ENCODE data around the gene RIPOR3.

RIPOR3 gene

DNA sequence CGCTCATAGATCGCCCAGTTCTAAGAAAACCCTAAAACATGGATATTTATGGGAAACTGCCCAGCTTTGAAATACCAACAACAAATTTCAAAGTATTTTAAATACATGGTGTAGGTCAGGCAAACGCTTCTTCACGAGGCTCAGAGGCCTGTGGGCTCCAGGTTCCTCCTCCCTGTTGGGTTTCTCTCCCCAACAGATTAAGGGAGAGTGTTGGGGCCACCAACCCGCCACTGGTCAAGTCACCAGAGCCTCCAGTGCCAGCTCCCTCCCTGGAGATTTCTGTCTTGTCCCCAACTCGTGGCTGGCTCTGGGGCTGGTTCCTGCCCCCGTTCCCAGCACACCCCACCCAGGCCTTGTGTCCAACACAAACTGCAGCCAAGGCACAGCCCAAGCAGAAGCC is 93.3 kb downstream of the RIPOR3 start:
- H3K4me2 ChIP-seq (ENCODE audit: low read length): no peak overlapping the region
- H3K9me3 ChIP-seq (ENCODE audit: low read length): no peaks in the 10 kb centered on the region
- H3K27ac ChIP-seq (ENCODE audit: low read depth, low read length, poor library complexity, severe bottlenecking): no peak overlapping the region
- H3K36me3 ChIP-seq (ENCODE audit: insufficient read depth, low read length): no peaks in the 10 kb centered on the region
- H4K20me1 ChIP-seq (ENCODE audit: insufficient read depth, low read length): no peaks in the 10 kb centered on the region
- H3K4me1 ChIP-seq (ENCODE audit: insufficient read depth, low read length, severe bottlenecking): no peaks in the 10 kb centered on the region
- TF ChIP-seq EZH2 (IDR thresholded peaks at IDR 0.05; ENCODE audit: borderline replicate concordance, low read length): no peak
- TF ChIP-seq, protein P1, sequence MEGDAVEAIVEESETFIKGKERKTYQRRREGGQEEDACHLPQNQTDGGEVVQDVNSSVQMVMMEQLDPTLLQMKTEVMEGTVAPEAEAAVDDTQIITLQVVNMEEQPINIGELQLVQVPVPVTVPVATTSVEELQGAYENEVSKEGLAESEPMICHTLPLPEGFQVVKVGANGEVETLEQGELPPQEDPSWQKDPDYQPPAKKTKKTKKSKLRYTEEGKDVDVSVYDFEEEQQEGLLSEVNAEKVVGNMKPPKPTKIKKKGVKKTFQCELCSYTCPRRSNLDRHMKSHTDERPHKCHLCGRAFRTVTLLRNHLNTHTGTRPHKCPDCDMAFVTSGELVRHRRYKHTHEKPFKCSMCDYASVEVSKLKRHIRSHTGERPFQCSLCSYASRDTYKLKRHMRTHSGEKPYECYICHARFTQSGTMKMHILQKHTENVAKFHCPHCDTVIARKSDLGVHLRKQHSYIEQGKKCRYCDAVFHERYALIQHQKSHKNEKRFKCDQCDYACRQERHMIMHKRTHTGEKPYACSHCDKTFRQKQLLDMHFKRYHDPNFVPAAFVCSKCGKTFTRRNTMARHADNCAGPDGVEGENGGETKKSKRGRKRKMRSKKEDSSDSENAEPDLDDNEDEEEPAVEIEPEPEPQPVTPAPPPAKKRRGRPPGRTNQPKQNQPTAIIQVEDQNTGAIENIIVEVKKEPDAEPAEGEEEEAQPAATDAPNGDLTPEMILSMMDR (IDR thresholded peaks at IDR 0.05; ENCODE audit: low read length): no peak
- no peaks in the 10 kb centered on the region for H3K9me2 ChIP-seq (ENCODE audit: low read depth, low read length)
- H2AFZ ChIP-seq (ENCODE audit: low read length): no peak overlapping the region
- H3K79me2 ChIP-seq (ENCODE audit: insufficient read depth, low read length): no peaks in the 10 kb centered on the region
- peaks cover 12% of the 10 kb centered on the region for H3K27me3 ChIP-seq (ENCODE audit: insufficient read depth, low read length)
- H3F3A ChIP-seq (ENCODE audit: insufficient read depth, low read length): no peaks in the 10 kb centered on the region
- no peak overlapping the region for H3K9ac ChIP-seq (ENCODE audit: low read length)
- no peak overlapping the region for H3K4me3 ChIP-seq (ENCODE audit: low read depth, low read length, poor library complexity, severe bottlenecking)

DNA sequence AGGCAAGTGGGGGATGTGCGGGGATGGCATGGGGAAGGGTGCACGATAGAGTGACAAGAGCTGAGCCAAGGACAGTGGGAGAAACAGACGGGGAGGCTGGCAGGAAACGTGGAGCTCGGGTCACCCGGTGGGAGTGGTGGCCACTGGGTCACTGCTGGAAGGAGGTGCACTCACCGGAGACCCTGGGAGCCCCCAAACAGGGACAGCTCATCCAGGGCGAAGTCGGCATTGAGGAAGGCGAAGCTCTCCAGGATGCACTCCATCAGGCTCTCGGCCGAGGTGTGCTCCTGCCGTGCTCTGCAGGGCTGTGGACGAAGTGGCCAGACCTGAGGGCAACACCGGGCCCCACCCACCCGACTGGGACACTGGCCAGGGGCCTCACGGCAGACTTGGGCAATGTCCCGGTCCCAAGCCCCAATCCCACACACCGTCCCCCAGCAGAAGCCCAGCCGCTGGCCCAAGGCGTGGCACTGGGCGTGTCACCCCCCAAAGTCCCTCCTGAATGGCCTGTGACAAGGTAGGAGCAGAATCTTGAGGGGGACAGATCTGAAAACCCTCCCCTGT is 93.9 kb downstream of the RIPOR3 start:
- H2AFZ ChIP-seq (ENCODE audit: low read length): no peak overlapping the region
- no peaks in the 10 kb centered on the region for H4K20me1 ChIP-seq (ENCODE audit: insufficient read depth, low read length)
- no peaks in the 10 kb centered on the region for H3K4me1 ChIP-seq (ENCODE audit: insufficient read depth, low read length, severe bottlenecking)
- no peaks in the 10 kb centered on the region for H3K36me3 ChIP-seq (ENCODE audit: insufficient read depth, low read length)
- no peaks in the 10 kb centered on the region for H3F3A ChIP-seq (ENCODE audit: insufficient read depth, low read length)
- H3K27me3 ChIP-seq (ENCODE audit: insufficient read depth, low read length): peaks cover 12% of the 10 kb centered on the region
- H3K4me3 ChIP-seq (ENCODE audit: low read depth, low read length, poor library complexity, severe bottlenecking): no peak overlapping the region
- TF ChIP-seq EZH2 (IDR thresholded peaks at IDR 0.05; ENCODE audit: borderline replicate concordance, low read length): no peak
- TF ChIP-seq, protein P1 (IDR thresholded peaks at IDR 0.05; ENCODE audit: low read length): no peak
- no peak overlapping the region for H3K27ac ChIP-seq (ENCODE audit: low read depth, low read length, poor library complexity, severe bottlenecking)
- no peaks in the 10 kb centered on the region for H3K9me2 ChIP-seq (ENCODE audit: low read depth, low read length)
- H3K9ac ChIP-seq (ENCODE audit: low read length): no peak overlapping the region
- no peaks in the 10 kb centered on the region for H3K9me3 ChIP-seq (ENCODE audit: low read length)
- H3K4me2 ChIP-seq (ENCODE audit: low read length): no peak overlapping the region
- H3K79me2 ChIP-seq (ENCODE audit: insufficient read depth, low read length): no peaks in the 10 kb centered on the region

DNA sequence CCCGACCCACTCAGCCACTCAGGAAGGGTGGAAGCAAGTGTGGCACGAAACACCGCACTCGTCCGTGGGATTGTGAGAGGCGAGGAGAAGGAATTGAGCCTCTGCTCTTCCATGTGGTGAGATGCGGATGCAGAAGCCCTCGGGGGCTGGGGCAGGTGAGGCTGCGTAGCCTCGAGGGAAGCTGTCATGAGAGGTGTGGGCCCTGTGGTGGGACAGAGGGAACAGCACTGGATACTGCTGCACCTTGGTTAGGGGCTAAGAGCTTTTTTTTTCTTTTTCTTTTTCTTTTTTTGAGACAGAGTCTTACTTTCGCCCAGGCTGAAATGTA is 94.7 kb downstream of the RIPOR3 start:
- no peak overlapping the region for H3K4me3 ChIP-seq (ENCODE audit: low read depth, low read length, poor library complexity, severe bottlenecking)
- H3K79me2 ChIP-seq (ENCODE audit: insufficient read depth, low read length): no peaks in the 10 kb centered on the region
- peaks cover 12% of the 10 kb centered on the region for H3K27me3 ChIP-seq (ENCODE audit: insufficient read depth, low read length)
- H3F3A ChIP-seq (ENCODE audit: insufficient read depth, low read length): no peaks in the 10 kb centered on the region
- H3K36me3 ChIP-seq (ENCODE audit: insufficient read depth, low read length): no peaks in the 10 kb centered on the region
- no peaks in the 10 kb centered on the region for H3K9me2 ChIP-seq (ENCODE audit: low read depth, low read length)
- no peaks in the 10 kb centered on the region for H3K9me3 ChIP-seq (ENCODE audit: low read length)
- H2AFZ ChIP-seq (ENCODE audit: low read length): no peak overlapping the region
- no peaks in the 10 kb centered on the region for H4K20me1 ChIP-seq (ENCODE audit: insufficient read depth, low read length)
- no peak for TF ChIP-seq EZH2 (IDR thresholded peaks at IDR 0.05; ENCODE audit: borderline replicate concordance, low read length)
- TF ChIP-seq, protein P1 (IDR thresholded peaks at IDR 0.05; ENCODE audit: low read length): no peak
- H3K27ac ChIP-seq (ENCODE audit: low read depth, low read length, poor library complexity, severe bottlenecking): no peak overlapping the region
- H3K9ac ChIP-seq (ENCODE audit: low read length): no peak overlapping the region
- H3K4me2 ChIP-seq (ENCODE audit: low read length): no peak overlapping the region
- H3K4me1 ChIP-seq (ENCODE audit: insufficient read depth, low read length, severe bottlenecking): no peaks in the 10 kb centered on the region
